ENCODE results near the gene EXOC3L2.

EXOC3L2 gene

GRCh38 chr19:45179072-45179891 is 65.9 kb downstream of the EXOC3L2 start:
- no peak for DNase-seq

GRCh38 chr19:45178262-45179071 is 66.7 kb downstream of the EXOC3L2 start, which contains the start of gene BLOC1S3:
BLOC1S3 (plus strand) TSS chr19:45178784; CDS start chr19:45179297, 513 bp downstream.
- peak; percentile 100 for DNase-seq

- no peak for DNase-seq
These were observed 67.4 kb downstream of the EXOC3L2 start, which contains the start of gene TRAPPC6A for GRCh38 chr19:45177817-45178261. TRAPPC6A (minus strand) TSS chr19:45178237; CDS start chr19:45178218, 19 bp downstream.

- DNase-seq: no peak
These were observed 69.5 kb downstream of the EXOC3L2 start for GRCh38 chr19:45175515-45176345.

GRCh38 chr19:45173816-45174215 is 71.4 kb downstream of the EXOC3L2 start:
- no peak for DNase-seq

- DNase-seq: no peak
These were observed 72.5 kb downstream of the EXOC3L2 start for GRCh38 chr19:45172611-45173208.

GRCh38 chr19:45172173-45172572 is 73.0 kb downstream of the EXOC3L2 start:
- DNase-seq: peak; percentile 26

- DNase-seq: no peak
These were observed 74.0 kb downstream of the EXOC3L2 start for GRCh38 chr19:45171211-45171623.

GRCh38 chr19:45170146-45171106 is 74.8 kb downstream of the EXOC3L2 start:
- no peak for DNase-seq

GRCh38 chr19:45169602-45170001 is 75.6 kb downstream of the EXOC3L2 start:
- no peak for DNase-seq

GRCh38 chr19:45168767-45169351 is 76.3 kb downstream of the EXOC3L2 start:
- peak; percentile 69 for DNase-seq

GRCh38 chr19:45166723-45167252 is 78.4 kb downstream of the EXOC3L2 start:
- peak; percentile 69 for DNase-seq

- peak; percentile 21 for DNase-seq
These were observed 80.5 kb downstream of the EXOC3L2 start for GRCh38 chr19:45164577-45165335.

- no peak for DNase-seq
These were observed 81.3 kb downstream of the EXOC3L2 start for GRCh38 chr19:45163751-45164460.

GRCh38 chr19:45163156-45163555 is 82.1 kb downstream of the EXOC3L2 start:
- no peak for DNase-seq

GRCh38 chr19:45162608-45163143 is 82.5 kb downstream of the EXOC3L2 start:
- no peak for DNase-seq

Data from DMS153 (cell line).